Thyroid gland (tissue), 4 donors: Measurements from ENCODE around the gene FBXO4. TPM values are rescaled to one million over a fixed set of nuclear protein-coding genes. Genes with fewer than 3 reads are reported as not detected.

Source experiments
- DNase-seq, 2 donors: peaks; one replicate each; pipeline ENCODE4 v3.0.0-alpha.2; 2019
- H3K27ac ChIP-seq, 3 donors: fragments of 200-600 bp; sonication (generic); 1 replicate in 2 of 3; 2 replicates in 1 of 3; pipeline ENCODE4 v1.5.1; 2016 to 2019; ENCODE audit warnings: mild to moderate bottlenecking in 1 of 3, moderate library complexity in 1 of 3
- H3K27me3 ChIP-seq: fragments of 200-600 bp; sonication (generic); one replicate; pipeline ENCODE4 v1.5.1; 2019
- H3K36me3 ChIP-seq, 2 donors: fragments of 200-600 bp; sonication (generic); one replicate each; pipeline ENCODE4 v1.5.1; 2016 to 2019
- H3K4me1 ChIP-seq, 2 donors: fragments of 200-600 bp; sonication (generic); one replicate each; pipeline ENCODE4 v1.5.1; 2017 to 2019
- H3K4me3 ChIP-seq, 3 donors: fragments of 200-600 bp; sonication (generic); replicated peaks in 1 of 3; 1 replicate in 2 of 3; 2 replicates in 1 of 3; pipeline ENCODE4 v1.5.1; 2016; ENCODE audit warnings: mild to moderate bottlenecking in 1 of 3
- H3K9me3 ChIP-seq: fragments of 200-600 bp; sonication (generic); one replicate; pipeline ENCODE4 v1.5.1; 2017
- POLR2A ChIP-seq, 2 donors: fragments of 450-650 bp; IDR thresholded peaks; one replicate each; pipeline ENCODE4 v1.6.1; 2017; ENCODE audit warnings: antibody characterized with exemption in 2 of 2, mild to moderate bottlenecking in 2 of 2, moderate library complexity in 1 of 2
- WGBS, 2 donors: methylation state at CpG; one replicate each; pipeline ENCODE4 v1.1.5; 2017; 5-methylcytosine and 5-hydroxymethylcytosine counted together
- intact Hi-C: fragments of 100-400 bp; cut with DNase I; formaldehyde crosslinking; loops from one replicate; pipeline ENCODE4 v1.15.1; 2023
- total RNA-seq, 4 donors: library from RNA; depleted of rRNA; stranded (reverse); fragments of >200 nt; gene quantifications; one replicate each; pipeline ENCODE4 v1.2.3, GENCODE V29; 2016
- TF ChIP-seq, protein P1 (sequence below), 6 experiments: fragments of 200-600 bp in 3 of 6; fragments of 450-650 bp in 3 of 6; sonication (generic) in 3 of 6; IDR thresholded peaks; one replicate each; pipeline ENCODE4 v1.5.1; 2016 to 2019; ENCODE audit warnings: antibody characterized with exemption in 6 of 6, mild to moderate bottlenecking in 2 of 6, inconsistent platforms in 1 of 6, moderate library complexity in 1 of 6

FBXO4 gene
- total RNA-seq, 4 donors from 2014 or later: 22.0 to 26.5 (median 23.4) TPM

GRCh38 chr5:41962491-41962890 is 37.4 kb downstream of the FBXO4 start:
- intact Hi-C loops: no loop called here

DNA sequence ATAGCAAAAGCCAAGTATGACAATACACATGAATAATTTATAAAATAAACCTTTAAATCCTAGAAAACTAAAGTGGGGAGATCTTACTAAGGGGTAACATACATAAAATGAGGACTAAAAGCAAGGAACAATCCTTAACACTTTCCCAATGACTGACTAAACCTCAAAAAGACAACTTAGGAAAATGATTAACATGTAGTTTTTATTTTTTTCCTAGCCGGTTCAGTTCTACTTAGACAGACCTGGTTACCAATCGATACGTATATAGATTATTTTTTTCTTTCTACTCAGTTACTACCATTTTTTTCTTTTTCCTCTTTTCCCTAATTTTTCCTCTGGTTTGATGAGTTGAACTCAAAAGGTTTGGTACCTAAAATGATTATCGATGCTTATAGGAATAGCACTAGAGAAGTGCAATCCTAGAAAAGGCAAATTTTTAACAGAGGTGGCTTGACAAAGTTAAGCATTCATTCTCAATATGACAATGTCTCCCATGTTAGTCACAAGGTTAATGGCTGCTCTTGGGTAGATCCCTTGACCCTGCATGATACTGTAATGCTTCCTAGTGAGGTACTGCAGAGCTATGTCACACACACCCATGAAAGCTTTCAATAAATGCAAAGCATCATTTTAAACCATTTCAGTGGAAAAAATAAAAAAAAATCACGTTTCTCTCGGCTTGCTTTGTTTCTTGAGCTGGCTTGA is 41.5 kb downstream of the FBXO4 start:
- Histone ChIP-seq H3K4me3 (no peak overlapping the region), H3K36me3 (no peaks in the 10 kb centered on the region), H3K27ac (no peak overlapping the region), H3K4me1 (no peaks in the 10 kb centered on the region), H3K27me3 (no peaks in the 10 kb centered on the region), H3K9me3 (no peaks in the 10 kb centered on the region)
- no peak for DNase-seq
- WGBS, 2 donors: 78 to 89% methylated on average over 6 of the region's 6 CpGs
- no peak for TF ChIP-seq POLR2A (IDR thresholded peaks at IDR 0.05)
- TF ChIP-seq, protein P1, sequence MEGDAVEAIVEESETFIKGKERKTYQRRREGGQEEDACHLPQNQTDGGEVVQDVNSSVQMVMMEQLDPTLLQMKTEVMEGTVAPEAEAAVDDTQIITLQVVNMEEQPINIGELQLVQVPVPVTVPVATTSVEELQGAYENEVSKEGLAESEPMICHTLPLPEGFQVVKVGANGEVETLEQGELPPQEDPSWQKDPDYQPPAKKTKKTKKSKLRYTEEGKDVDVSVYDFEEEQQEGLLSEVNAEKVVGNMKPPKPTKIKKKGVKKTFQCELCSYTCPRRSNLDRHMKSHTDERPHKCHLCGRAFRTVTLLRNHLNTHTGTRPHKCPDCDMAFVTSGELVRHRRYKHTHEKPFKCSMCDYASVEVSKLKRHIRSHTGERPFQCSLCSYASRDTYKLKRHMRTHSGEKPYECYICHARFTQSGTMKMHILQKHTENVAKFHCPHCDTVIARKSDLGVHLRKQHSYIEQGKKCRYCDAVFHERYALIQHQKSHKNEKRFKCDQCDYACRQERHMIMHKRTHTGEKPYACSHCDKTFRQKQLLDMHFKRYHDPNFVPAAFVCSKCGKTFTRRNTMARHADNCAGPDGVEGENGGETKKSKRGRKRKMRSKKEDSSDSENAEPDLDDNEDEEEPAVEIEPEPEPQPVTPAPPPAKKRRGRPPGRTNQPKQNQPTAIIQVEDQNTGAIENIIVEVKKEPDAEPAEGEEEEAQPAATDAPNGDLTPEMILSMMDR (IDR thresholded peaks at IDR 0.05): no peak
- intact Hi-C loops: no loop called here

More at GRCh38 chr5:41962491-41962890, 37.4 kb downstream of the FBXO4 start:
- no peak for DNase-seq
- Histone ChIP-seq H3K27ac (no peak overlapping the region), H3K36me3 (no peaks in the 10 kb centered on the region), H3K27me3 (no peaks in the 10 kb centered on the region), H3K9me3 (no peaks in the 10 kb centered on the region), H3K4me1 (no peaks in the 10 kb centered on the region), H3K4me3 (no peak overlapping the region)
- TF ChIP-seq, protein P1 (IDR thresholded peaks at IDR 0.05): no peak
- TF ChIP-seq POLR2A (IDR thresholded peaks at IDR 0.05): no peak
- WGBS, 2 donors: 70 to 71% methylated on average over 3 of the region's 3 CpGs

DNA sequence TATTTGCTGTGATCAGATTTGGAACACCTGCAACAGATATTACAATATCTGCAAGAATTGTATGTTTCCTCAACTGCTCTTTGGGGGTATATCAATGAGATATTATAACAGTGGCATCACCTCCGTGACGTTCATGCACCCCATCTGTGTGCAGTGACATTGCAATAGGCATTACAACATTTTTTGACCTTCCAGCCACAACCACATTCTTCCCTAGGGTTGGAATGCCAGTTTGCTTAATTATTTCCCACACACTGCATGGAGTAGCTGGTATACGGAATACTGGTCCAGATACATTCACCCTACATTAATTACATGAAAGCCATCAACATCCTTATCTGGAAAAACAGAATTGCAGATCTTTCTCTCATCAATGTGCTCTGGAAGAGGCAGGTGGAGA is 42.3 kb downstream of the FBXO4 start:
- no peak for DNase-seq
- intact Hi-C loops: no loop called here
- no peak for TF ChIP-seq POLR2A (IDR thresholded peaks at IDR 0.05)
- TF ChIP-seq, protein P1 (IDR thresholded peaks at IDR 0.05): no peak
- WGBS, 2 donors: 85 to 95% methylated on average over 3 of the region's 3 CpGs
- Histone ChIP-seq H3K4me3 (no peak overlapping the region), H3K9me3 (no peaks in the 10 kb centered on the region), H3K27me3 (no peaks in the 10 kb centered on the region), H3K27ac (no peak overlapping the region), H3K4me1 (no peaks in the 10 kb centered on the region), H3K36me3 (no peaks in the 10 kb centered on the region)

DNA sequence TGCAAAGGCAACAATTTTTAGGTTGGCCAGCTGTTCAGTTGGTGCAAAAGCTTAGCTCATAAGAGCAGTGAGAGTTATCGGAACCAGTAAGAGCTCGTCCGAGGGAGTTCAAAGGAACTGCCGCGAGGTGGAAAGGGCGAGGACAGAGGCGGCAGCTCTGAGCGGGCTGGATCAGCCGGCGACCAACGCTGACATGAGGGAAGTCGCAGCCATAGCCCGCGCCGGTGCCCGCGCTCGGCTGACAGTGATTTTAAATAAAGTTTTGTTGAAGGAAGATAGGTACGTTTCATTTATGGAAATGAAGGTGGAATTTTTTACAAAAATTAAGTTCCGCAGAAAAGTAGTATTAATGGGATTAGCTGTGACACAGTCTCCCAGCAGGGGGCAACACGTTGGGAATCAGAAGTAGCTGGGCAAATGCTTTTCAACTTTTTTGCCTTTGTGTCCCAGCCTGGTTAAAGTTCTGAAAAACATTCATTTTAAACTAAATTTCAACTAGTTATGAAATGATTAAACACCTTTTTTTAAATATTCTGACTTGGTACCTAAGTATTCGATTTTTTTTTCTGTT is 43.2 kb downstream of the FBXO4 start:
- no peak for TF ChIP-seq POLR2A (IDR thresholded peaks at IDR 0.05)
- TF ChIP-seq, protein P1 (IDR thresholded peaks at IDR 0.05): no peak
- Histone ChIP-seq H3K27me3 (no peaks in the 10 kb centered on the region), H3K27ac (no peak overlapping the region), H3K4me1 (no peaks in the 10 kb centered on the region), H3K4me3 (no peak overlapping the region), H3K36me3 (no peaks in the 10 kb centered on the region), H3K9me3 (no peaks in the 10 kb centered on the region)
- WGBS, 2 donors: 91 to 93% methylated on average over 22 of the region's 22 CpGs
- no peak for DNase-seq
- intact Hi-C loops: no loop called here

DNA sequence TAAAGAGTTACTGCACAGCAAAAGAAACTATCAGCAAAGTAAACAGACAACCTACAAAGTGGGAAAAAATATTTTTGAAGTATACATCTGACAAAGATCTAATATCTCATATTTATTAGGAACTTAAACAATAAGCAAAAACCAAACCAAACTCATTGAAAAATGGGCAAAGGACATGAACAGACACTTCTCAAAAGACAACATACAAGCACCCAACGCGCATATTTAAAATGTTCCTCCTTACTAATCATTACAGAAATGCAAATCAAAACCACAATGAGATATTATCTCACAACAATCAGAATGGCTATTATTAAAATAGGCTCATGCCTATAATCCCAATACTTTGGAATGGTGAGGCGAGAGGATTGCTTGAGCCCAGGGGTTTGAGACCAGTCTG is 48.0 kb downstream of the FBXO4 start:
- Histone ChIP-seq H3K27me3 (no peaks in the 10 kb centered on the region), H3K4me1 (no peaks in the 10 kb centered on the region), H3K36me3 (no peaks in the 10 kb centered on the region), H3K9me3 (no peaks in the 10 kb centered on the region), H3K27ac (no peak overlapping the region), H3K4me3 (no peak overlapping the region)
- TF ChIP-seq POLR2A (IDR thresholded peaks at IDR 0.05): no peak
- TF ChIP-seq, protein P1 (IDR thresholded peaks at IDR 0.05): no peak
- intact Hi-C loops: no loop called here
- DNase-seq: no peak
- WGBS, 2 donors: 90 to 91% methylated on average over 3 of the region's 3 CpGs
